AG09309 (cell line): Measurements from ENCODE around the gene PSMD2.

ENCODE experiments used
- DNase-seq: peaks from one replicate; pipeline ENCODE4 v3.0.0-alpha.2; 2010; ENCODE audit warnings: low read depth
- H3K4me3 ChIP-seq: 2 replicates; pipeline ENCODE4 v1.5.1; 2011; ENCODE audit warnings: mild to moderate bottlenecking, low read depth, low read length, moderate library complexity; ENCODE audit not compliant: control insufficient read depth
- CTCF ChIP-seq: IDR thresholded peaks from 2 replicates; pipeline ENCODE4 v1.5.1; 2011; ENCODE audit warnings: mild to moderate bottlenecking, low read depth, low read length, inconsistent platforms; ENCODE audit not compliant: insufficient read depth, control insufficient read depth; ENCODE audit errors: missing control alignments

The PSMD2 gene

DNA sequence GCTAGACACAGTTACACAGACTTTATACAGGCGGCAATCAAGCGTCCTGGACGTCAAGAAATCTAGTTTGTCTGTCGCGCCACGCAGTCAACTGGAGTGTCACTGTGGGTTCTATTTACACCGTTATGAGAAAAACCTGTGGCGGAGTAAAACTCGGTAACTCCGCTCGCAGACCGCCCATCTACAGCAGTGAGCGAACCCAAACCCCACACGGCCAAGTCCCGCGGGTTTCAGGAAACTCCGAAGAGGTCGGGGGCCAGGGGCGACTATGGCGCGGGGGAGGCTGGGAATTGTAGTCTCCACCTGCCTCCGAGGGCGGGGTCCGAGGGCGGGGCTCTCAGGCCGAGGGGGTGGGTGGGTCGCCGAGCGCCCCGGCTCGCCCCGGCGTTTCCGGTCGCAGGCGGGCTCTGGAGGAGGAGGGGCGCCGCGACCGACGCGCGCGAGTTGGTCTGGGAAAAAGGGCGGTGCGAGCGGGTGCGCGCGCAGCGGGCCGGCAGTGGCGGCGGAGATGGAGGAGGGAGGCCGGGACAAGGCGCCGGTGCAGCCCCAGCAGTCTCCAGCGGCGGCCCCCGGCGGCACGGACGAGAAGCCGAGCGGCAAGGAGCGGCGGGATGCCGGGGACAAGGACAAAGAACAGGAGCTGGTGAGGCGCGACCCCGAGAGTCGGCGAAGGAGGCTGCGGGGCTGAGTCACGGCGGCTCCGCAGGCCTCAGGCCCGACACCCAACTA, at the start of gene PSMD2:
Gene PSMD2 (plus strand): TSS at position 483 of the 729 bp plus-strand sequence. CDS start 26 bp downstream, at position 509.
- peak within 1 kb of the TSS; percentile 72 for H3K4me3 ChIP-seq
- DNase-seq = peak; percentile 75
- TF ChIP-seq CTCF = no peak

GRCh38 chr3:184249412-184250166, 49.5 kb upstream of the PSMD2 start, which contains the start of gene EEF1AKMT4:
Gene EEF1AKMT4, plus strand, starts transcription at chr3:184249672. Its CDS starts 23 bp downstream, at chr3:184249695.
- peak within 1 kb of the TSS; percentile 98 for H3K4me3 ChIP-seq
- peak; percentile 60 for TF ChIP-seq CTCF

GRCh38 chr3:184250167-184250828, 48.7 kb upstream of the PSMD2 start:
- DNase-seq = peak; percentile 48
- TF ChIP-seq CTCF = peak; percentile 96
- peak overlapping the region; percentile 98 for H3K4me3 ChIP-seq

More at GRCh38 chr3:184249412-184250166, 49.5 kb upstream of the PSMD2 start, which contains the start of gene EEF1AKMT4:
- DNase-seq = peak; percentile 93

- no peak for TF ChIP-seq CTCF
- DNase-seq = no peak
- H3K4me3 ChIP-seq = no peak overlapping the region
These were observed 43.6 kb upstream of the PSMD2 start for GRCh38 chr3:184255291-184256039.

DNA sequence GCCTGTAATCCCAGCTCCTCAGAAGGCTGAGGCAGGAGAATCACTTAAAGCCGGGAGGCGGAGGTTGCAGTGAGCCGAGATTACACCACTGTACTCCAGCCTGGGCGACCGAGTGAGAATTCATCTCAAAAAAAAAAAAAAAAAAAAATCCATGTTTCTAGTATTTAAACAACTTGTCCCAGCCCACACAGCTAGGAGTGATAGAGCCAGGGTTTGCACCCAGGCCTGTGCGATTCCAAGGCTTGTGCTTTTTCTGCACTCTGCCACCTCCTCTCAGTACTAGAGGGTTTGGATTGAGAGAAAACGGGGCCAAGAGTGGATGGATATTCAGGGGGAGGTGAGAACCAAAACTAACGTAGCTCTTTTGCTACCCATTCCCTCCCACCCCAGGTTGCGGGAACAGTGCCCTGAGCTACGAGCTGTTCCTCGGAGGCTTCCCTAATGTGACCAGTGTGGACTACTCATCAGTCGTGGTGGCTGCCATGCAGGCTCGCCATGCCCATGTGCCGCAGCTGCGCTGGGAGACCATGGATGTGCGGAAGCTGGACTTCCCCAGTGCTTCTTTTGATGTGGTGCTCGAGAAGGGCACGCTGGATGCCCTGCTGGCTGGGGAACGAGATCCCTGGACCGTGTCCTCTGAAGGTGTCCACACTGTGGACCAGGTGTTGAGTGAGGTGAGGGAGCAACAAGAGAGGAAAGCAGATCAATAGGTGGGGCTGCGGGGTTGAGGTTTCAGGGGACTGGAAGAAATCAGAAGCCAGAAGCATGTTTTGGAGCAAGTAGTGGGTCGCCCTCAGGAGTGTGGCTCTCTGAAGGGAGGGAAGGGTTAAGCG, 41.7 kb upstream of the PSMD2 start:
- no peak for DNase-seq
- no peak overlapping the region for H3K4me3 ChIP-seq
- no peak for TF ChIP-seq CTCF

- DNase-seq = no peak
- H3K4me3 ChIP-seq = no peak overlapping the region
- no peak for TF ChIP-seq CTCF
These were observed 40.1 kb upstream of the PSMD2 start for GRCh38 chr3:184258926-184259325.
